ENCODE measurements around the gene BAMBI. TPM values are rescaled to one million over a fixed set of nuclear protein-coding genes. Genes with fewer than 3 reads are reported as not detected.

Gene BAMBI
- total RNA-seq, 1 donor from 2014 or later, result 13.3 TPM

DNA sequence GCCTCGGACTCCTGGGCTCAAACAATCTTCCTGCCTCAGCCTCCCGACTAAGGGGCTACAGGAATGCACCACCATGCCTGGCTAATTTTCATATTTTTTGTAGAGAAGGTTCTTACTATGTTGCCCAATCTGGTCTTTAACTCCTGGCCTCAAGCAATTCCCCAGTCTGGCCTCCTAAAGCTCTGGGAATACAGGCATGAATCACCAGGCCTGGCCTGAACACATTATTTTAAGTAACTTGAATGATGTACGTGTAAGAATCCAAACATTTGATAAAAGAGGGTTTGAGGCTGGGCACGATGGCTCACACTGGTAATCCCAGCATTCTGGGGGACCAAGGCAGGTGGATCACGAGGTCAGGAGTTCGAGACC, 13.0 kb upstream of the BAMBI start:
- Mint-ChIP-seq H3K4me3 (ENCODE audit: unreplicated experiment) (no peak overlapping the region), H3K27me3 (ENCODE audit: unreplicated experiment) (peaks cover 5% of the 10 kb centered on the region), H3K4me1 (ENCODE audit: unreplicated experiment) (peaks cover 5% of the 10 kb centered on the region), H3K36me3 (ENCODE audit: low read depth, unreplicated experiment) (no peaks in the 10 kb centered on the region), H3K27ac (ENCODE audit: unreplicated experiment) (no peak overlapping the region), H3K9me3 (ENCODE audit: unreplicated experiment) (no peaks in the 10 kb centered on the region)
- TF ChIP-seq, protein P1, sequence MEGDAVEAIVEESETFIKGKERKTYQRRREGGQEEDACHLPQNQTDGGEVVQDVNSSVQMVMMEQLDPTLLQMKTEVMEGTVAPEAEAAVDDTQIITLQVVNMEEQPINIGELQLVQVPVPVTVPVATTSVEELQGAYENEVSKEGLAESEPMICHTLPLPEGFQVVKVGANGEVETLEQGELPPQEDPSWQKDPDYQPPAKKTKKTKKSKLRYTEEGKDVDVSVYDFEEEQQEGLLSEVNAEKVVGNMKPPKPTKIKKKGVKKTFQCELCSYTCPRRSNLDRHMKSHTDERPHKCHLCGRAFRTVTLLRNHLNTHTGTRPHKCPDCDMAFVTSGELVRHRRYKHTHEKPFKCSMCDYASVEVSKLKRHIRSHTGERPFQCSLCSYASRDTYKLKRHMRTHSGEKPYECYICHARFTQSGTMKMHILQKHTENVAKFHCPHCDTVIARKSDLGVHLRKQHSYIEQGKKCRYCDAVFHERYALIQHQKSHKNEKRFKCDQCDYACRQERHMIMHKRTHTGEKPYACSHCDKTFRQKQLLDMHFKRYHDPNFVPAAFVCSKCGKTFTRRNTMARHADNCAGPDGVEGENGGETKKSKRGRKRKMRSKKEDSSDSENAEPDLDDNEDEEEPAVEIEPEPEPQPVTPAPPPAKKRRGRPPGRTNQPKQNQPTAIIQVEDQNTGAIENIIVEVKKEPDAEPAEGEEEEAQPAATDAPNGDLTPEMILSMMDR (IDR thresholded peaks at IDR 0.05; ENCODE audit: unreplicated experiment), result no peak
- DNase-seq (ENCODE audit: low spot score), result no peak

DNA sequence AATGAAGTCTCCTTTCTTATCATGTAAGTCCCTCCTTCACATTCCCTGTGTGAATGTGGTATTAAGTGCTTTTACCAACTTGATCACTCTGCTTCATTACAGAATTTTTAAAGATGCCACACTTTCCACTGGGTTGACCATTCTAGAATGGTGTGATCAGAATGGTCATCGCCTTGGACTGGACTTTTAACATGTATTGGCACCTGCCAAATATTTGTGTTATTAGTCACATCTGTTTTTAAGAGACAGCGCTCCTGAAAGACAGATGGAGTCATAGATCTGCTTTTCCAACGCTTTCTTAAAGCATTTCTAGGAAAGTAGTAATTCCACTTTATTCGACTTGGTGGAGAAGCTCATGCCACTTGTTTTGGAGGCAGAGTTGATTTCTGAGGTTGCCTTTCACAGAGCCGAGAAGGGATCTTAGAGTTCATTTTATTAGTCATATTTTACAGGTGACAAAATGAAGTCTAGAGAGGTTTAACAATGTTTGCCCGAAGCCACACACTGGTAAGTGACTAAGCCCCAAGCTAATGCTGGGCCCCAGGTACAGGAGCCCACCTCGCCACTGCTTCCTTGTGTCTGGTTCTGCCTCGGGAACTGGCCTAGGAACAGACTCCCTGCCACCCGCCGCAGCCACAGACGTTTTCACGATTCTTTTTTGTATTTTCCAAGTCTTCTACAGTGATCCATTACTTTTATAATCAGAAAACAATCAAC, 10.4 kb upstream of the BAMBI start:
- peaks cover 6% of the 10 kb centered on the region for H3K4me1 Mint-ChIP-seq (ENCODE audit: unreplicated experiment)
- no peak overlapping the region for H3K4me3 Mint-ChIP-seq (ENCODE audit: unreplicated experiment)
- H3K27me3 Mint-ChIP-seq (ENCODE audit: unreplicated experiment), result peaks cover 10% of the 10 kb centered on the region
- TF ChIP-seq, protein P1 (IDR thresholded peaks at IDR 0.05; ENCODE audit: unreplicated experiment), result no peak
- H3K27ac Mint-ChIP-seq (ENCODE audit: unreplicated experiment), result no peak overlapping the region
- no peak for DNase-seq (ENCODE audit: low spot score)
- no peaks in the 10 kb centered on the region for H3K9me3 Mint-ChIP-seq (ENCODE audit: unreplicated experiment)
- no peaks in the 10 kb centered on the region for H3K36me3 Mint-ChIP-seq (ENCODE audit: low read depth, unreplicated experiment)

DNA sequence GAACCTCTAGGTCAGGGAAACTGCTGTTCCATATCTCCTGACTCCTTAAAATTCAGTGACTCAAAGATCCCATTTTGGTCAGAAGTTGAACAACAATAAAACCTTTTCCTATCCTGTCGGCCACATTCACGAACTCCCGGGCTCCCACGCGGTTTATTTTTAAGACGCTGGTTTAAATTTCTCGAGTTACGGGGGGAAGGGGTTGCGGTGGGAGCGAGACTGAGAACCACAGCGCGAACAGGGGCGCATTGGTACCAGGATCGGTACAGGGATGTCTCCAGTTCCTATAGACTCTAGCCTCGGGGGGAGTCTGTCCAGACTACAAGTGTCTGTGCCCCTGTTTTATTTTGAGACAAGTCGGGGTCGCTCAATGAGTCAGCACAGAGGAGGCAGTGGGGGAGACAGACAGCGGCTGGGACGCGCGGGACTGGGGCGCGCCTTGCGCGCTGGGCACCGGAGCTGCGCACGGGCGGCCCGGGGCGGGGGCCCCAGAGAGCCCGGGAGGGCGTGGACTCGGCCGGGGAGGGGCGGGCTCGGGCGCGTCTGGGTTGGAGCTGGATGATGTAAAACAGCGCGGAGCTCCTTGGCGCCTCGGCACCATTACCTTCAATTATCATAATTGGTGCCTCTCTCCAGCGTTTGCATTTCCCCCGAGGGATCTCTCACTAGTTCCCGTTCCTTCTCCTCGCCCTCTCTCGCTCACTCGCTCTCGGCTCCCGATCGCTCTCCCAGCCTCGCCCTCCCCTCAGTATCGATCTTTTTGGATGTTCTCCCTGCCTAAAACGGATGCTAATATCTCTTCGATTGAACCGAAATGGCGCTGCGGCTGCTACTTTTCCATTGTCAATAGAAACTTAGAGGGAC, 8.7 kb upstream of the BAMBI start:
- H3K27me3 Mint-ChIP-seq (ENCODE audit: unreplicated experiment), result peaks cover 10% of the 10 kb centered on the region

DNA sequence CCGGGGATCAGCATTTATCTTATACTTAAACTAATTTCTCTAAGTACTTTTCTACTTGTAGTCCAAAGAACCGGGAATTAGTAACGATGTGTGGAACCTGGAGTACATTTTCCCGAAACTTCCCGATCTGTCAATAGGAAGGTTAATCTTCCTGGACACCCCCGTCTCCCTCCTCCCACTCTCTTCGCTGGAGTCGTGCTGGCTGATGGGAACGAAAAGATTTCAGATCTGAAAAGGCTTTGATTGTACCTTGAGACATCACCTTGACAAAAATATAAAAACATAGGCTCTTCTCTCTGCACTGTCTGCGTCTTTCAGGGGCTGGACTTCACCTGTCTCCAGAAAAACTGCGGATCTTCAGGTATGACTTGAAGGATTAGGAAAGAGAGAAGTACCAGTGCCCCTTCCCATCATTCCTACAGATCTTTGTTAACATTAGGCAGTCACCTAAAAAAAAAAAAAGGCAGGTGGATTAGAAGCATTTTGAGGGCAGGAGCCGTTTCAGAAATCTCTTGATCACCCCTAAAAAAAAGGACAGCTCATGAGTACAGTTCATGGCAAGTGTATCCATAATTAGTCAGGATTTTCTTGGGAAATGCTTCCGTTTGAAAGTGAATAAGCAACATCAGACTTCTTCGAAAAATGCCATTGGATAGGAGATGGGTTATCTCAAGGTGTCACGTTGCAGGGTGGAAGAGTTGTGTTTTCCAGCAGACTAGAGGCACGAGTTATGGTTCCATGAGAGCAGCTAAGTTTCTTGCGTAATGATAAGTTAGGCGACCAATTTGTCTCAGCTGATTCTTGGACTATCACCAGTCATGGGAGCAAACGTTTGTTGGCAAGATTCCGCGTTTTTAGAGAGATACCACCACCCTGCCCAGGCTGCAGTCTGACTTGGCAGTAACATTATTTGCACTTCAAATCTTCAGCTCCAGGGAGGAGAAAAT, 7.8 kb upstream of the BAMBI start:
- DNase-seq (ENCODE audit: low spot score), result no peak

More for the DNA sequence above, 8.7 kb upstream of the BAMBI start:
- peak; percentile 39 for DNase-seq (ENCODE audit: low spot score)
- H3K36me3 Mint-ChIP-seq (ENCODE audit: low read depth, unreplicated experiment), result no peaks in the 10 kb centered on the region
- TF ChIP-seq, protein P1 (IDR thresholded peaks at IDR 0.05; ENCODE audit: unreplicated experiment), result no peak
- no peaks in the 10 kb centered on the region for H3K9me3 Mint-ChIP-seq (ENCODE audit: unreplicated experiment)
- H3K27ac Mint-ChIP-seq (ENCODE audit: unreplicated experiment), result no peak overlapping the region
- H3K4me1 Mint-ChIP-seq (ENCODE audit: unreplicated experiment), result peaks cover 6% of the 10 kb centered on the region
- H3K4me3 Mint-ChIP-seq (ENCODE audit: unreplicated experiment), result peak overlapping the region; percentile 93

More for the DNA sequence above, 7.8 kb upstream of the BAMBI start:
- Mint-ChIP-seq H3K36me3 (ENCODE audit: low read depth, unreplicated experiment) (no peaks in the 10 kb centered on the region), H3K4me1 (ENCODE audit: unreplicated experiment) (peaks cover 6% of the 10 kb centered on the region), H3K27ac (ENCODE audit: unreplicated experiment) (no peak overlapping the region), H3K27me3 (ENCODE audit: unreplicated experiment) (peaks cover 10% of the 10 kb centered on the region), H3K9me3 (ENCODE audit: unreplicated experiment) (no peaks in the 10 kb centered on the region), H3K4me3 (ENCODE audit: unreplicated experiment) (peak overlapping the region; percentile 93)
- TF ChIP-seq, protein P1 (IDR thresholded peaks at IDR 0.05; ENCODE audit: unreplicated experiment), result no peak

Measured in endothelial cell (in vitro differentiated cells).